ENCODE results near the gene OR2T6. TPM values are rescaled to one million over a fixed set of nuclear protein-coding genes. Genes with fewer than 3 reads are reported as not detected.
"Not testable (repeated sequence)": the region's sequence is repeated elsewhere in the genome, so short reads cannot be mapped to it uniquely, and the experiment has no call there.

OR2T6 gene
- total and polyA plus RNA-seq, 2 donors (not counting 3 experiments of a cell fraction or from before 2014, with no cell fraction given), result not detected

DNA sequence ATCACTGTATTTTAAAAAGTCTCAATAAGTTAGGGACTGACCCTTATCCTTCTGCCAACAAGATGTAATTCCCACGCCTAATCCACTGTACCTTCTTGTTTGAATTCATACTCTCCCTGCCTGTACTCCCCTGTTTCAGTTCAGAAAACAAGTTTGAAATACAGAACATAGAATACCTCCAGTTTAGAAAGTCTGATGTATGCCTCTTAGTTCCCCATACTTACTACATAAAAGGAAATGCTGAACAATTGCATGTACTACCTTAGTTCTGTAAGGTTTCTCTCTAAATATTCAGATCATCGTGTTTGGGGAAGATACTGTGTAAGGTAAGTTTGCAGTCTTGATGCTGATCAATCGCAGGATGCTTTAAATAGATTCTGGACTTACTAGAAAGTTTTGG, 60.8 kb downstream of the OR2T6 start:
- H3K4me2 ChIP-seq (ENCODE audit: insufficient read depth, low read length); CTCF ChIA-PET; dilution Hi-C loops (cut with MboI; ENCODE audit: extremely low pct_ligation_motif_present, low sequenced_read_pairs): not testable (repeated sequence)

DNA sequence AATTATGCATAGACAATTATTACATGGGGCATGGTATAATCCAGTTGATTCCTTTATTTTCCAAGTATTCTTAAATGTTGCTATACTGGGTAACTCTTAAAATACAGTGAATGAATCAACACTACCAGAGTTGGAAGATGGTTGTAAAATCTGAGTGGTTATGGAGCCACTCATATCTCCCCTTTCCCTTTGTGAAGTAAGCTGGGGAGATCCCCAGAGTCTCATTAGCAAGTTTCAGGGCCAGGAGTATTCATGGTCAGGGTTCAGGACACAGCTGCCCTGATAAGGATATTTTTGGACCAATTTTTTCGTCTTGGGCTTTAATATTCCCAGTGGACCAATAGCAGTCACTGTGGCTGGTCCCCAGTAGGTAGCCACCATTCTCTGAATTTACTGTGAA, 63.1 kb downstream of the OR2T6 start:
- FAIRE-seq; DNase-seq (ENCODE audit: low read depth, low spot score); H3K27ac ChIP-seq (ENCODE audit: insufficient read depth, low read depth, low read length); H3K4me2 ChIP-seq (ENCODE audit: insufficient read depth, low read length); intact Hi-C loops (cut with micrococcal nuclease); dilution Hi-C loops (cut with MboI; ENCODE audit: extremely low pct_ligation_motif_present, low sequenced_read_pairs); H3K9me3 ChIP-seq (replicated peaks; ENCODE audit: control insufficient read depth, insufficient read depth, low read length); H4K20me1 ChIP-seq (replicated peaks; ENCODE audit: control insufficient read depth, extremely low read depth, insufficient read depth, low read length); CTCF ChIA-PET; H3K36me3 ChIP-seq (ENCODE audit: control insufficient read depth in 2 of 2, extremely low read depth in 1 of 2, insufficient read depth in 2 of 2, low read length in 2 of 2); POLR2A ChIA-PET; H3K9me1 ChIP-seq (replicated peaks; ENCODE audit: control insufficient read depth, extremely low read depth, insufficient read depth, low read length); H2AFZ ChIP-seq (ENCODE audit: low read depth, low read length); H3K79me2 ChIP-seq (ENCODE audit: control insufficient read depth, insufficient read depth, low read length); H3K27me3 ChIP-seq (ENCODE audit: control insufficient read depth in 2 of 2, insufficient read depth in 2 of 2, low read length in 2 of 2); BruUV-seq (replicated peaks); H3K4me1 ChIP-seq (ENCODE audit: control insufficient read depth, extremely low read depth, insufficient read depth, low read length); H3K9ac ChIP-seq (replicated peaks; ENCODE audit: extremely low read depth, insufficient read depth, low read length); H3K4me3 ChIP-seq (replicated peaks in 1 of 3; ENCODE audit: insufficient read depth in 1 of 3, low read depth in 1 of 3, low read length in 3 of 3): not testable (repeated sequence)

More for the DNA sequence above, 60.8 kb downstream of the OR2T6 start:
- H3K4me3 ChIP-seq (replicated peaks in 1 of 3; ENCODE audit: insufficient read depth in 1 of 3, low read depth in 1 of 3, low read length in 3 of 3); H3K36me3 ChIP-seq (ENCODE audit: control insufficient read depth in 2 of 2, extremely low read depth in 1 of 2, insufficient read depth in 2 of 2, low read length in 2 of 2); DNase-seq (ENCODE audit: low read depth, low spot score); FAIRE-seq; H2AFZ ChIP-seq (ENCODE audit: low read depth, low read length); H3K79me2 ChIP-seq (ENCODE audit: control insufficient read depth, insufficient read depth, low read length); H3K27me3 ChIP-seq (ENCODE audit: control insufficient read depth in 2 of 2, insufficient read depth in 2 of 2, low read length in 2 of 2); H3K9me3 ChIP-seq (replicated peaks; ENCODE audit: control insufficient read depth, insufficient read depth, low read length); intact Hi-C loops (cut with micrococcal nuclease); H3K9me1 ChIP-seq (replicated peaks; ENCODE audit: control insufficient read depth, extremely low read depth, insufficient read depth, low read length); POLR2A ChIA-PET; H3K27ac ChIP-seq (ENCODE audit: insufficient read depth, low read depth, low read length); BruUV-seq (replicated peaks); H3K4me1 ChIP-seq (ENCODE audit: control insufficient read depth, extremely low read depth, insufficient read depth, low read length); H4K20me1 ChIP-seq (replicated peaks; ENCODE audit: control insufficient read depth, extremely low read depth, insufficient read depth, low read length); H3K9ac ChIP-seq (replicated peaks; ENCODE audit: extremely low read depth, insufficient read depth, low read length): not testable (repeated sequence)

DNA sequence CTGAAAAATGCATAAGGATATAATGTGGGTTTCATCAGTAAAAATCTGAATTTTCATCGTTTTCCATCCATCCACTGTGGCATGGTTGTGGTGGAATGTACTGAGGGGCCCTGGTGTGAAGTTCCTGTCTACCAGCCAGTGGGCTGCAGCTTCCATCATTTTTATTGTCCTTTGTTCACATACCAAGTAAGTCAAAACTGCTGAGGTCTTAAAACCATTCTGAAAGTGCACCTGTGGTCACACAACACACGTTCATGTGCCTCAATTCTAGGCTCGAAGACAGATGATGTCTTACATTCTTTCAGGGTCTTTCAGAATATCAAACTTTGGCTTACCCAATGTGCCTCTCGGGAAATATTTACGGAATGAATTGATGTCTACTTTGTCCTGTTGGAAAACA, 63.7 kb downstream of the OR2T6 start:
- H3K36me3 ChIP-seq (ENCODE audit: control insufficient read depth in 2 of 2, extremely low read depth in 1 of 2, insufficient read depth in 2 of 2, low read length in 2 of 2); H3K9ac ChIP-seq (replicated peaks; ENCODE audit: extremely low read depth, insufficient read depth, low read length); DNase-seq (ENCODE audit: low read depth, low spot score); H3K9me3 ChIP-seq (replicated peaks; ENCODE audit: control insufficient read depth, insufficient read depth, low read length); H3K4me3 ChIP-seq (replicated peaks in 1 of 3; ENCODE audit: insufficient read depth in 1 of 3, low read depth in 1 of 3, low read length in 3 of 3); POLR2A ChIA-PET; BruUV-seq (replicated peaks); H3K9me1 ChIP-seq (replicated peaks; ENCODE audit: control insufficient read depth, extremely low read depth, insufficient read depth, low read length); H3K4me2 ChIP-seq (ENCODE audit: insufficient read depth, low read length); H3K79me2 ChIP-seq (ENCODE audit: control insufficient read depth, insufficient read depth, low read length); dilution Hi-C loops (cut with MboI; ENCODE audit: extremely low pct_ligation_motif_present, low sequenced_read_pairs); H3K4me1 ChIP-seq (ENCODE audit: control insufficient read depth, extremely low read depth, insufficient read depth, low read length); H4K20me1 ChIP-seq (replicated peaks; ENCODE audit: control insufficient read depth, extremely low read depth, insufficient read depth, low read length); H3K27ac ChIP-seq (ENCODE audit: insufficient read depth, low read depth, low read length); FAIRE-seq; intact Hi-C loops (cut with micrococcal nuclease); H2AFZ ChIP-seq (ENCODE audit: low read depth, low read length); H3K27me3 ChIP-seq (ENCODE audit: control insufficient read depth in 2 of 2, insufficient read depth in 2 of 2, low read length in 2 of 2); CTCF ChIA-PET: not testable (repeated sequence)

Other genes with a start within 250 kb of the OR2T6 start
- gene OR2M5, start 230.6 kb upstream of the OR2T6 start, total RNA-seq, result not detected in 2 replicates
- not detected in 2 replicates for gene OR2M5, start 230.6 kb upstream of the OR2T6 start, polyA plus RNA-seq
- not detected in 2 replicates for gene OR2M2, start 200.9 kb upstream of the OR2T6 start, total RNA-seq
- not detected in 2 replicates for gene OR2M2, start 200.9 kb upstream of the OR2T6 start, polyA plus RNA-seq
- gene OR2M3, start 178.5 kb upstream of the OR2T6 start, total RNA-seq, result not detected in 2 replicates
- not detected in 2 replicates for gene OR2M3, start 178.5 kb upstream of the OR2T6 start, polyA plus RNA-seq
- not detected in 2 replicates for gene OR2M4, start 144.3 kb upstream of the OR2T6 start, total RNA-seq
- not detected in 2 replicates for gene OR2M4, start 144.3 kb upstream of the OR2T6 start, polyA plus RNA-seq
- not detected in 2 replicates for gene OR2T33, start 97.8 kb upstream of the OR2T6 start, total RNA-seq
- gene OR2T33, start 97.8 kb upstream of the OR2T6 start, polyA plus RNA-seq, result not detected in 2 replicates
- gene OR2T12, start 72.3 kb upstream of the OR2T6 start, total RNA-seq, result not detected in 2 replicates
- not detected in 2 replicates for gene OR2T12, start 72.3 kb upstream of the OR2T6 start, polyA plus RNA-seq
- not detected in 2 replicates for gene OR2M7, start 51.2 kb upstream of the OR2T6 start, total RNA-seq
- not detected in 2 replicates for gene OR2M7, start 51.2 kb upstream of the OR2T6 start, polyA plus RNA-seq
- not detected in 2 replicates for gene OR14C36, start 27.0 kb upstream of the OR2T6 start, total RNA-seq
- not detected in 2 replicates for gene OR14C36, start 27.0 kb upstream of the OR2T6 start, polyA plus RNA-seq
- not detected in 2 replicates for gene OR2T4, start 14.1 kb upstream of the OR2T6 start, total RNA-seq
- gene OR2T4, start 14.1 kb upstream of the OR2T6 start, polyA plus RNA-seq, result not detected in 2 replicates
- not detected in 2 replicates for gene OR2T1, start 27.3 kb downstream of the OR2T6 start, total RNA-seq
- not detected in 2 replicates for gene OR2T1, start 27.3 kb downstream of the OR2T6 start, polyA plus RNA-seq
- not detected in 2 replicates for gene OR2T2, start 69.9 kb downstream of the OR2T6 start, total RNA-seq
- gene OR2T2, start 69.9 kb downstream of the OR2T6 start, polyA plus RNA-seq, result not detected in 2 replicates
- gene OR2T3, start 97.6 kb downstream of the OR2T6 start, total RNA-seq, result not detected in 2 replicates
- gene OR2T3, start 97.6 kb downstream of the OR2T6 start, polyA plus RNA-seq, result not detected in 2 replicates
- gene OR2T5, start 112.8 kb downstream of the OR2T6 start, total RNA-seq, result not detected in 2 replicates
- not detected in 2 replicates for gene OR2T5, start 112.8 kb downstream of the OR2T6 start, polyA plus RNA-seq
- gene OR2G6, start 132.3 kb downstream of the OR2T6 start, total RNA-seq, result not detected in 2 replicates
- not detected in 2 replicates for gene OR2G6, start 132.3 kb downstream of the OR2T6 start, polyA plus RNA-seq
- gene OR2T29, start 187.0 kb downstream of the OR2T6 start, total RNA-seq, result not detected in 2 replicates
- not detected in 2 replicates for gene OR2T29, start 187.0 kb downstream of the OR2T6 start, polyA plus RNA-seq
- gene OR2T34, start 199.0 kb downstream of the OR2T6 start, total RNA-seq, result not detected in 2 replicates
- gene OR2T34, start 199.0 kb downstream of the OR2T6 start, polyA plus RNA-seq, result not detected in 2 replicates
- gene OR2T10, start 222.0 kb downstream of the OR2T6 start, total RNA-seq, result not detected in 2 replicates
- gene OR2T10, start 222.0 kb downstream of the OR2T6 start, polyA plus RNA-seq, result not detected in 2 replicates

All from endothelial cell of umbilical vein (primary cell).